ENCODE data around the gene GLO1.

DNA sequence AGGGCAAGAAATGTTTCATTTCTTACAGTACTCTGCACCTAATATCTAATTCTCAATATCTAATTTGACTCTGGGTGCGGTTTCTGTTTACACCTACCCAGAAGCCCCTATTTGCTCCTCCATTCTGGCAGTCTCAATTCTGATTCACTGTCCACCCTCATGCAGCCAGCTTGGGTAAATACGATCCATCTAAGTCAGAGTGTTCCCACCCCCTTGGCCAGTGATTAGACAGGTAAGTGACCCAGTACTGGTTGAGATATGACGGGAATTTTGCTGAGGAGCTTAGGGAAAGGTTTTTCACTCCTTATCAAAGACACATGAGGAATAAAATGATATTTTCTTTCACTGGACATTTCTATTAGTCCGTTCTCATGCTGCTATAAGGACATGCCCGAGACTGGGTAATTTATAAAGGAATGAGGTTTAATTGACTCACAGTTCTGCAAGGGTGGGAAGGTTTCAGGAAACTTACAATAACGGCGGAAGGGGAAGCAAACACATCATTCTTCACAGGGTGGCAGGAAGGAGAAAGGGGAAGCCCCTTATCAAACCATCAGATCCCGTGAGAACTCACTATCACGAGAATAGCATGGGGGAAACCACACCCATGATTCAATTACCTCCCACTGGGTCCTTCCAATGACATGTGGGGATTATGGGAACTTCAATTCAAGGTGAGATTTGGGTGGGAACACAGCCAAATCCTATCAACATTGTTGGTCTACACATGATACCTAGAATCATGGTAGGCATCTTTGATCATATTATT, 29.4 kb downstream of the GLO1 start:
- TF ChIP-seq CTCF (IDR thresholded peaks at IDR 0.05) = no peak
- TF ChIP-seq EP300 (IDR thresholded peaks at IDR 0.05) = no peak
- no peak for TF ChIP-seq POLR2AphosphoS5 (IDR thresholded peaks at IDR 0.05)
